ENCODE measurements around the gene RWDD2A.

Gene RWDD2A

DNA sequence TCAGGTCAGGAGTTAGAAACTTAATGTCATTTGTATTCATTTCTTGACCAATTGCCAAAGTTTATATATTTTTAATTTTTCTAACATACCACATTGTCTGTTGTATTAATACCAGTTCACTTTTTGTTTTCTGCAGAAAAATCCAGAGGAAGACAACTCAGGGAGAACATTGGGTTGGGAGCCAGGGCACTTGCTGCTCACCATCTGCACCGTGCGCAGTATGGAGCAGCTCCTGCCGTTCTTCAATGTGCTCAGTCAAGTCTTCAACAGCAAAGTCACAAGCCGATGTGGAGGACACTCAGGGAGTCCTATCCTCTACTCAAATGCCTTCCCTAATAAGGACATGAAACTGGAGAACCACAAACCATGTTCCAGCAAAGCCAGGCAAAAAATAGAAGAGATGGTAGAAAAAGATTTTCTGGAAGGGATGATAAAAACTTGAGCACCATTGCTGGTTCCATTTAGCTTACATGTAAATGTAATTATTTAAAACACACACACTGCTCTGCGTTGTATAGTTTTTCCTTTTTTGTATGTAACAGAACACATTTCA is 25.4 kb upstream of the RWDD2A start:
- H3K36me3 ChIP-seq (ENCODE audit: low read length): peaks cover 64% of the 10 kb centered on the region
- no peaks in the 10 kb centered on the region for H3K9me3 ChIP-seq (ENCODE audit: insufficient read depth, low read length)
- no peak overlapping the region for H3K4me3 ChIP-seq (ENCODE audit: insufficient read depth, low read length, poor library complexity, severe bottlenecking)
- H2AFZ ChIP-seq (ENCODE audit: low read depth, low read length, severe bottlenecking): no peak overlapping the region
- no peaks in the 10 kb centered on the region for H3K79me2 ChIP-seq (ENCODE audit: insufficient read depth, low read length)
- no peak overlapping the region for H3K4me2 ChIP-seq (ENCODE audit: low read depth, low read length, poor library complexity, severe bottlenecking)
- no peaks in the 10 kb centered on the region for H3K27me3 ChIP-seq (ENCODE audit: low read length)
- no peaks in the 10 kb centered on the region for H4K20me1 ChIP-seq (ENCODE audit: low read depth, low read length)
- TF ChIP-seq, protein P1, sequence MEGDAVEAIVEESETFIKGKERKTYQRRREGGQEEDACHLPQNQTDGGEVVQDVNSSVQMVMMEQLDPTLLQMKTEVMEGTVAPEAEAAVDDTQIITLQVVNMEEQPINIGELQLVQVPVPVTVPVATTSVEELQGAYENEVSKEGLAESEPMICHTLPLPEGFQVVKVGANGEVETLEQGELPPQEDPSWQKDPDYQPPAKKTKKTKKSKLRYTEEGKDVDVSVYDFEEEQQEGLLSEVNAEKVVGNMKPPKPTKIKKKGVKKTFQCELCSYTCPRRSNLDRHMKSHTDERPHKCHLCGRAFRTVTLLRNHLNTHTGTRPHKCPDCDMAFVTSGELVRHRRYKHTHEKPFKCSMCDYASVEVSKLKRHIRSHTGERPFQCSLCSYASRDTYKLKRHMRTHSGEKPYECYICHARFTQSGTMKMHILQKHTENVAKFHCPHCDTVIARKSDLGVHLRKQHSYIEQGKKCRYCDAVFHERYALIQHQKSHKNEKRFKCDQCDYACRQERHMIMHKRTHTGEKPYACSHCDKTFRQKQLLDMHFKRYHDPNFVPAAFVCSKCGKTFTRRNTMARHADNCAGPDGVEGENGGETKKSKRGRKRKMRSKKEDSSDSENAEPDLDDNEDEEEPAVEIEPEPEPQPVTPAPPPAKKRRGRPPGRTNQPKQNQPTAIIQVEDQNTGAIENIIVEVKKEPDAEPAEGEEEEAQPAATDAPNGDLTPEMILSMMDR (IDR thresholded peaks at IDR 0.05; ENCODE audit: insufficient read depth, low read length, poor library complexity, severe bottlenecking): no peak
- no peak for TF ChIP-seq EZH2phosphoT487 (conservative IDR thresholded peaks at IDR 0.05; ENCODE audit: low read length)
- H3F3A ChIP-seq (ENCODE audit: insufficient read depth): 0 out of 2 replicates have a peak, but pooled peaks cover 3% of the 10 kb centered on the region
- H3K9me2 ChIP-seq (replicated peaks; ENCODE audit: insufficient read depth, low read length): no peaks in the 10 kb centered on the region
- no peak overlapping the region for H3K9ac ChIP-seq (ENCODE audit: low read length)
- no peak overlapping the region for H3K27ac ChIP-seq (ENCODE audit: low read depth, low read length)

DNA sequence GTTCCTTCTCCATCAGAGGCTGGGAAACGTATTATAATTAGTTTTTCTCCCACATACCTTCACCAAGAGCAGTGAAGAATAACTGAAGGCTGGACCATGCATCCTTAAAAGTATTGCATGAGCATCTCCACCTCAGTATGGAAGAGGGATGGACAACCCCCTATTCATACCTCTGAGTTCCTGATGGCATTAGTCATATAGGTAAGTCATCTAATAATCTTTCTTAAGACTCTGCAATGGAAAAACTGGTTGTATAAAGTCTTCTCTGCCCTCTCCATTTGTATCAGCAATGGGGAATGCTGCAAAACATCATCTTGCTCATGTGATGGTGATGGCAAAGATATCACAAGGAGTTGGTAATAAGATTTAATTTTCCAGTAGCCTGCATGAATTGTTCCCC is 24.6 kb upstream of the RWDD2A start:
- no peak overlapping the region for H3K27ac ChIP-seq (ENCODE audit: low read depth, low read length)
- H4K20me1 ChIP-seq (ENCODE audit: low read depth, low read length): no peaks in the 10 kb centered on the region
- peaks cover 58% of the 10 kb centered on the region for H3K36me3 ChIP-seq (ENCODE audit: low read length)
- H3K4me2 ChIP-seq (ENCODE audit: low read depth, low read length, poor library complexity, severe bottlenecking): no peak overlapping the region
- H3K27me3 ChIP-seq (ENCODE audit: low read length): no peaks in the 10 kb centered on the region
- H3K79me2 ChIP-seq (ENCODE audit: insufficient read depth, low read length): no peaks in the 10 kb centered on the region
- TF ChIP-seq, protein P1 (IDR thresholded peaks at IDR 0.05; ENCODE audit: insufficient read depth, low read length, poor library complexity, severe bottlenecking): no peak
- TF ChIP-seq EZH2phosphoT487 (conservative IDR thresholded peaks at IDR 0.05; ENCODE audit: low read length): no peak
- no peaks in the 10 kb centered on the region for H3K9me2 ChIP-seq (replicated peaks; ENCODE audit: insufficient read depth, low read length)
- H3K9ac ChIP-seq (ENCODE audit: low read length): no peak overlapping the region
- 0 out of 2 replicates have a peak, but pooled peaks cover 3% of the 10 kb centered on the region for H3F3A ChIP-seq (ENCODE audit: insufficient read depth)
- H3K9me3 ChIP-seq (ENCODE audit: insufficient read depth, low read length): no peaks in the 10 kb centered on the region
- no peak overlapping the region for H2AFZ ChIP-seq (ENCODE audit: low read depth, low read length, severe bottlenecking)
- H3K4me3 ChIP-seq (ENCODE audit: insufficient read depth, low read length, poor library complexity, severe bottlenecking): no peak overlapping the region

DNA sequence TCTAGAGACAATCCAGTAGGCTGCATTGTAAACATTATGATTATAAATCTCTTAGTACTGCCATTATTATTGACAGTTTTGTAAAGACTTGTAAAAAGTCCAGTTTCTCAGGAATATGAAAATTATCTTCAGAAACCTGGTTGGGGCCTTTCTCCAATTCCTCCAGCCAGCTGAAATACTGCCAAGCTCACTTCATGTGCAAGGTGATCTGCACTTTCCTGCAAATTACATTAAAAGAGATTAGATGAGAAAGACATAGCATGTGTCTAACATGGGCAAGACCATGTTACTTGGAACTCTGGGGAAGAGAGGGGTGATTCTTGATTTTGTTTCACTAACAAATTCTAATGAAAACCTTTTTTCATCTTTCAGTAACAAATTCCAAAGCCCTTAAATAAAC is 24.1 kb upstream of the RWDD2A start:
- Histone ChIP-seq H3K79me2 (ENCODE audit: insufficient read depth, low read length) (no peaks in the 10 kb centered on the region), H3K27me3 (ENCODE audit: low read length) (no peaks in the 10 kb centered on the region), H3K36me3 (ENCODE audit: low read length) (peaks cover 53% of the 10 kb centered on the region), H3K9me2 (replicated peaks; ENCODE audit: insufficient read depth, low read length) (no peaks in the 10 kb centered on the region), H3K4me3 (ENCODE audit: insufficient read depth, low read length, poor library complexity, severe bottlenecking) (no peak overlapping the region), H4K20me1 (ENCODE audit: low read depth, low read length) (no peaks in the 10 kb centered on the region), H3K9me3 (ENCODE audit: insufficient read depth, low read length) (no peaks in the 10 kb centered on the region), H2AFZ (ENCODE audit: low read depth, low read length, severe bottlenecking) (no peak overlapping the region), H3K27ac (ENCODE audit: low read depth, low read length) (no peak overlapping the region), H3K4me2 (ENCODE audit: low read depth, low read length, poor library complexity, severe bottlenecking) (no peak overlapping the region), H3K9ac (ENCODE audit: low read length) (no peak overlapping the region), H3F3A (ENCODE audit: insufficient read depth) (0 out of 2 replicates have a peak, but pooled peaks cover 3% of the 10 kb centered on the region)
- TF ChIP-seq, protein P1 (IDR thresholded peaks at IDR 0.05; ENCODE audit: insufficient read depth, low read length, poor library complexity, severe bottlenecking): no peak
- TF ChIP-seq EZH2phosphoT487 (conservative IDR thresholded peaks at IDR 0.05; ENCODE audit: low read length): no peak

Data from SU-DHL-6 (cell line).